Measurements from ENCODE around the gene KRT28.
"Not testable (repeated sequence)": the region's sequence is repeated elsewhere in the genome, so short reads cannot be mapped to it uniquely, and the experiment has no call there.

Gene KRT28

DNA sequence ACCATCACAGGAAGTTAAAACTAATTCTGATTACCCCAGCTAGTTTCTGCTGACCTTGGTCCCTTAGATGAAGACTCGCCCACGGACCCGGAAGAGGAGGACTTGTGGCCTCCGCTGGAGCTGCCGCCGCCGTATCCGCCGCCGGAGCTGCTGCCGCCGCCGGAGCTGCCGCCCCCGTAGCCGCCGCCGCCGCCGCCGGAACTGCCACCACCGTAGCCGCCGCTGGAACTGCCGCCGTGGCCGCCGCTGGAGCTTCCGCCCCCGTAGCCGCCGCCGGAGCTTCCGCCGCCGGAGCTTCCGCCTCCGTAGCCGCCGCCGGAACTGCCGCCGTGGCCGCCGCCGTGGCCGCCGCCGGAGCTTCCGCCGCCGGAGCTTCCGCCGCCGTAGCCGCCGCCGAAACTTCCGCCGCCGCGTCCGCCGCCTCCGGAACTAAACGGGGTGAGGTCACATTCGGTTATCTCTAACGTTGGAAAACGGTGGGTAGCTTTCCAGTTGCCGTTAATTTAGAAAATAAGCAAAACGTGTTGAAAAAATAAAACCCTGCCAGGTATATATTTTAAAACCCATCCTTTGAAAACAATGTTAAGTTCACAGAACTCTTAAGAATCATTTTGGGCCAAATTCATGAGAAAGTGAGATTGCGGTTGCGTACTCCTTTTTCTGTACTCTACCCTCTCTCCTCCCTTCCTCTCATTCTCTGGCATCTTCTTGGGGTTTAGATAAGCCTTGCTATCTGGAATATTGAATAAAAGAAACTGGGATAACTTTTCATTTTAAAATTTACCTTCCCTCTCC, 19.2 kb upstream of the KRT28 start:
- peak; percentile 50 for DNase-seq (ENCODE audit: low spot score)

- DNase-seq (ENCODE audit: low spot score), result no peak
These were observed 18.6 kb upstream of the KRT28 start for GRCh38 chr17:40818343-40818732.

GRCh38 chr17:40817103-40817682, 17.4 kb upstream of the KRT28 start:
- DNase-seq (ENCODE audit: low spot score), result no peak

DNA sequence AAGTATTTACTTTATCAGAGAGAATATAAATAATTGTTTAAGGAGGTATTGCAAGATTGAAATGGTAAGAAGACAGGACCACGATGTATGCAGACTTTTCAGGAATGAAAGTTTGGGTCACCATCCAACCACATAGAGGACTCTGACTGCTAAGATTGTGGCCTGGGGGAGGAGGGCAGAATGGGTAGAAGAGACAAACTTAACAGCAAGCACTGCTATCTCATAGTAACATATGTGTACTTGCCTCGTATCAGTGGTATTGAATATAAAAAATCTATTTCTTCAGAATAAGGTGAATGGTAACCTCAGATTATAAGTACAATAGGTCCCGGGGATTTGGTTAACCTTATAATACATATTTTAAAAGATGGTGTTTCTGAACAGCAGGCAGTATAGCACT, 16.8 kb upstream of the KRT28 start:
- DNase-seq (ENCODE audit: low spot score), result no peak

- no peak for DNase-seq (ENCODE audit: low spot score)
These were observed 15.6 kb upstream of the KRT28 start for GRCh38 chr17:40815381-40815780.

DNA sequence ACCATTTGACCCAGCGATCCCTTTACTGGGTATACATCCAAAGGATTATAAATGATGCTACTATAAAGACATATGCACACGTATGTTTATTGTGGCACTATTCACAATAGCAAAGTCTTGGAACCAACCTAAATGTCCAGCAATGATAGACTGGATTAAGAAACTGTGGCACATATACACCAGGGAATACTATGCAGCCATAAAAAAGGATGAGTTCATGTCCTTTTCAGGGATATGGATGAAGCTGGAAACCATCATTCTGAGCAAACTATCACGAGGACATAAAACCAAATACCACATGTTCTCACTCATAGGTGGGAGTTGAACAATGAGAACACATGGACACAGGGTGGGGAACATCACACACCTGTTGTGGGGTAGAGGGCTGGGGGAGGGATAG, 14.9 kb upstream of the KRT28 start:
- DNase-seq (ENCODE audit: low spot score), result not testable (repeated sequence)

- no peak for DNase-seq (ENCODE audit: low spot score)
These were observed 14.0 kb upstream of the KRT28 start for GRCh38 chr17:40813804-40814203.

DNA sequence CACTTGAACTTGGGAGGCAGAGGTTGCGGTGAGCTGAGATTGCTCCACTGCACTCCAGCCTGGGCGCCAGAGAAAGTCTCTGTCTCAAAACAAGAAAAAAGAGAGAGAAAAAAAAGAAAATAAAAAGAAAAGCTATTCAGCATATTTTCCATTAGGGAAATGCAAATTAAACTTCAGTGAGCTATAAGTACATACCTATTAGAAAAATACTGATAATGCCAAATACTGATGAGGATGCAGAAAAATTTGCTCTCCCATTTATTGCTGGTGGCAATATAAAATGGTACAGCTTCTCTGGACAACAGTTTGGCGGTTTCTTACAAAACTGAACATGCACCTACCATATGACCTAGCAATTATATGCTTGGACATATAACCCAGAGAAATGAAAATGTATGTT, 12.9 kb upstream of the KRT28 start:
- no peak for DNase-seq (ENCODE audit: low spot score)

DNA sequence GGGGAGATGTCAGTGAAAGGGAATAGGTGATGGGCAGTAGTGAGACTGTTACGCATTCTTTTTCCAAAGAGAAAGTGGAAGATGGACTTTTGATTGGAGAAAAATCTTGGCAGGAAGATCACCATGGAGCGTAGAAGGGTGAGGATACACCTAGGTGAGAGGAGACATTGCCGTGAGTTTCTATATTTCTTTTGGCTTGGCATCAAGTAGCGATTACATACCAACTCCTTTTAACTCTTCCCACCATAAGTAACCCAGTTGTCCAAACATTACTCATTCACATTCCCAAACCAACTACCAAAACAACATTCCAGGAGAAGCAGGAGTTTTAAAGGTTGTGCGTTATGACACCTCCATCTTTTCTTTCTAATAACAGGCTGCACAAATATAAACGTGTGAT, 10.7 kb upstream of the KRT28 start:
- DNase-seq (ENCODE audit: low spot score), result no peak

- DNase-seq (ENCODE audit: low spot score), result no peak
These were observed 10.1 kb upstream of the KRT28 start for GRCh38 chr17:40809721-40810421.

- DNase-seq (ENCODE audit: low spot score), result no peak
These were observed 6.4 kb upstream of the KRT28 start for GRCh38 chr17:40806131-40806530.

GRCh38 chr17:40803617-40804082, 3.9 kb upstream of the KRT28 start:
- peak; percentile 76 for DNase-seq (ENCODE audit: low spot score)

DNA sequence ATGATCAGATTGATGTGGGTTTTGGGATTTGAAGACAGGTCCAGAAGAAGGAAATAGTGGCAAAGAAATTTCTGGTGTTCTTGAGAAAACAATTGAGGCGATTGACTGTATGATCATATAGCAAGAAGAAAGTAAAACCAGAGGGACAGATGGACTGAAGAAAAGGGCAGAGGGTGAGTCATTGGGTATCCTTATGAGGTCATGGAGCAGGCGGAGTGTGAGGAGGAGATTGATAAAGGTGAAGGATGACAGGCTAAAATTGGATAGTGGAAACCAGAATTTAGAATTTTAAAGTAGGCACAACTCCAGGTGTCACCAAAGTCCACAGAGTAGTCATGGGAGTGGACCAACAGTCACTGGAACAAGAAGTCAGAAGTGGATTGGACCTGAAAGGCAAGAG, 1.4 kb upstream of the KRT28 start:
- DNase-seq (ENCODE audit: low spot score), result no peak

- DNase-seq (ENCODE audit: low spot score), result no peak
These were observed 622 bp upstream of the KRT28 start for GRCh38 chr17:40800381-40800780.

DNA sequence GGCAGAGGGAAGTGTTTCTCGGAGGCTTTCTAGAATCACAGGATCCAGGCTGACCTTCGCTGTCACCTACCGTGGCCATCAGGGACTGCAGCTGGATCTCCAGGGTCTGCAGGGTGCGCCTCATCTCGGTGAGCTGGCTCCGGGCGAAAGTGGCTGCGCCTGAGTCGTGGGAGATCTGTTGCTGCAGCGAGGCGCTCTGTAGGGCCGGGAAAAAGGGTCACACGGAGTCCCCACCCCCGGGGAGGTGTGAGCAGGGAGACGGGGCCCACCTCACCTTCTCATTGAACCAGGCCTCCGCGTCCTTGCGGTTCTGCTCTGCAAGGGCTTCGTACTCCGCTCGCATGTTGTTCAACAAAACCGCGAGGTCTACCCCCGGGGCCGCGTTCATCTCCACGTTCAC, 2.9 kb downstream of the KRT28 start:
- no peak for DNase-seq (ENCODE audit: low spot score)

GRCh38 chr17:40795019-40795667, 4.6 kb downstream of the KRT28 start:
- no peak for DNase-seq (ENCODE audit: low spot score)

GRCh38 chr17:40794466-40794865, 5.3 kb downstream of the KRT28 start:
- DNase-seq (ENCODE audit: low spot score), result no peak

GRCh38 chr17:40793832-40794231, 5.9 kb downstream of the KRT28 start:
- DNase-seq (ENCODE audit: low spot score), result no peak

DNA sequence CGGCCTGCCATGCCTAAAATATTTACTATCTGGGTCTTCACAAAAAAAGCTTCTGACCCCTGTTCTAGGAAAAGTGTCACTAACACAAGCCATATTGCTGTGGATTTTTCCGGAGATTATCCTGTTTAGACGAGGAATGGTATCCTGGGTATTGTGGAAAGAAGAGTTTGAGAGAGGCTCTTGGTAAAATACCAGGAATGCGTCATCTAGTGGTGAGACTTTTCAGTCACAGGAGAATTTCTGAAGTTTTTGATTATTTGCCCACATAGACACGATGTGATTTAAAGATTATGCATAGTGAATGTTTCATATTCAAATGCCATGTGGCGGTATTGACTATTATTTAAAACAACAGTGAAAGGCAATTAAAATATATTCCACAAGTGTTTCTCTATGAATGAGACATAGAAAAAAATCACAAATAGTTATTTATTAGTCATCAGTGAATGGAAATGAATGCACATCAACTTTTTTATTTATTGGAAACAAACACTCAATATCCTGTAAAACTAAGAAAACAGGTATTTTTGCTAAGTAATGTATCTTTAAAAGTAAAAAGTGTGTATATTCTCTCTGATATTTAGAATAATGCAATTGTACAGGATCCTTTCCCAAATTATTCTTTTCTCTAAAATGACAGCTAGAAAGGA, 7.8 kb downstream of the KRT28 start:
- DNase-seq (ENCODE audit: low spot score), result peak; percentile 16

- DNase-seq (ENCODE audit: low spot score), result no peak
These were observed 8.6 kb downstream of the KRT28 start for GRCh38 chr17:40791111-40791510.

DNA sequence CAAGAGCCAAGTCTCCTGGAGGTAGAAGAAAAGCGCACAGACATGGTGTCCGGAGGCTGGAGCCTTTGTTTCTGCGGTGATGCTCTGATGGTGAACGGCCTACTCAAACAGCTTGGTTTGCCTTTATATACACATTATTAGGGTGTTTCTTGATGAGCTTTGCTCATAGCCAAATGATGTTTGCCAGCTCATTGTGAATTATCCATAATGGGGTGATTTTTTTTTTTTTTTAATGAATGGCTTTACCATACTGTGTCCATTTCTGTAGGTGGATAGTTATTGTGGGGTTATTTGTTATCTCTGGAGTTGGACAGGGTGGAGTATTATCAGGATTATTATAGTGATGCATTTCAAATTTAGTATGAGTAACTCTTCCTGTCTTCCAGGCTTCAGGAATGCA, 17.3 kb downstream of the KRT28 start, which contains the start of gene KRT27:
KRT27 (minus strand) TSS at position 101 of the 400 bp plus-strand sequence; CDS start at position 44, 57 bp downstream.
- DNase-seq (ENCODE audit: low spot score), result no peak
